K562 (cell line): Measurements from ENCODE around the gene FKRP. TPM values are rescaled to one million over a fixed set of nuclear protein-coding genes. Genes with fewer than 3 reads are reported as not detected.

Experiments used
- ATF1 ChIP-seq, 2 experiments: fragments of 450-650 bp in 1 of 2; IDR thresholded peaks; 2 replicates each; pipeline ENCODE4 v1.6.1; 2016; ENCODE audit warnings: missing compliant biosample characterization in 1 of 2, missing genetic modification characterization in 1 of 2
- CBX3 ChIP-seq, 2 experiments: IDR thresholded peaks; 1 replicate in 1 of 2; 2 replicates in 1 of 2; pipeline ENCODE4 v1.6.1; 2012; ENCODE audit warnings: inconsistent platforms in 2 of 2, low read length in 2 of 2, borderline replicate concordance in 1 of 2, control low read depth in 1 of 2
- CHD2 ChIP-seq: IDR thresholded peaks from 2 replicates; pipeline ENCODE4 v1.6.1; 2011; ENCODE audit warnings: low read depth, low read length
- EP400 ChIP-seq: fragments of 450-650 bp; IDR thresholded peaks from 2 replicates; pipeline ENCODE4 v1.6.1; 2017; ENCODE audit warnings: antibody characterized with exemption, mild to moderate bottlenecking, moderate library complexity
- KDM5B ChIP-seq: fragments of 200-600 bp; sonication (generic); IDR thresholded peaks from 2 replicates; pipeline ENCODE4 v1.6.1; 2012; ENCODE audit warnings: low read depth, mild to moderate bottlenecking, moderate library complexity, low read length, control low read depth, inconsistent platforms; ENCODE audit not compliant: insufficient replicate concordance
- L3MBTL2 ChIP-seq: fragments of 450-650 bp; IDR thresholded peaks from 2 replicates; pipeline ENCODE4 v1.6.1; 2016; ENCODE audit warnings: mild to moderate bottlenecking, moderate library complexity
- MAX ChIP-seq: sonication (generic); formaldehyde crosslinking; IDR thresholded peaks from 2 replicates; pipeline ENCODE4 v1.9.0; 2022; ENCODE audit warnings: mild to moderate bottlenecking, missing genetic modification reagents
- MNT ChIP-seq, 2 experiments: fragments of 450-650 bp; conservative IDR thresholded peaks; 2 replicates each; pipeline ENCODE4 v1.6.1; 2017; ENCODE audit warnings: mild to moderate bottlenecking in 2 of 2, moderate library complexity in 2 of 2
- MYC ChIP-seq, 2 experiments: fragments of 250-450 bp in 1 of 2; sonication (Bioruptor Pico) in 1 of 2; IDR thresholded peaks; 2 replicates each; pipeline versions ENCODE4 v1.5.1 to v1.6.1; 2012 to 2021; ENCODE audit warnings: low read depth in 2 of 2, borderline replicate concordance in 1 of 2, improper control_type of control experiment in 1 of 2, low read length in 1 of 2, mild to moderate bottlenecking in 1 of 2, moderate library complexity in 1 of 2
- PKNOX1 ChIP-seq: fragments of 450-650 bp; IDR thresholded peaks from 2 replicates; pipeline ENCODE4 v1.6.1; 2016
- POLR2AphosphoS5 ChIP-seq: IDR thresholded peaks from 2 replicates; pipeline ENCODE4 v1.6.1; 2011; ENCODE audit warnings: mild to moderate bottlenecking, low read depth, low read length, moderate library complexity; ENCODE audit not compliant: control insufficient read depth, insufficient read depth
- PRDM10 ChIP-seq: fragments of 450-650 bp; IDR thresholded peaks from 2 replicates; pipeline ENCODE4 v1.6.1; 2018; ENCODE audit not compliant: partially characterized antibody
- SMARCE1 ChIP-seq: fragments of 450-650 bp; IDR thresholded peaks from 2 replicates; pipeline ENCODE4 v1.7.1; 2016; ENCODE audit warnings: mild to moderate bottlenecking
- SNAPC5 ChIP-seq: fragments of 250-450 bp; sonication (Bioruptor Pico); IDR thresholded peaks from 2 replicates; pipeline ENCODE4 v1.8.0; 2021; ENCODE audit warnings: moderate library complexity, mild to moderate bottlenecking, inconsistent platforms
- THRAP3 ChIP-seq: fragments of 450-650 bp; IDR thresholded peaks from 2 replicates; pipeline ENCODE4 v1.6.1; 2016; ENCODE audit warnings: mild to moderate bottlenecking, inconsistent platforms, borderline replicate concordance
- ZNF133 ChIP-seq: fragments of 250-450 bp; sonication (Bioruptor Pico); IDR thresholded peaks from 2 replicates; pipeline ENCODE4 v1.4.0; 2020; ENCODE audit warnings: mild to moderate bottlenecking
- ZSCAN32 ChIP-seq: fragments of 450-650 bp; formaldehyde crosslinking; IDR thresholded peaks from 2 replicates; pipeline ENCODE4 v1.4.0; 2020; ENCODE audit warnings: mild to moderate bottlenecking, moderate library complexity
- polyA plus RNA-seq, 8 experiments: library from polyadenylated mRNA; depleted of rRNA in 4 of 8; stranded (reverse) in 5 of 8; unstranded in 3 of 8; fragments of >200 nt; fragmentation: Nextera tagmentation in 2 of 8; fragmentation: Illumina TruSeq in 1 of 8; extraction: Ambion mirVana in 2 of 8; extraction: Trizol in 1 of 8; gene quantifications; 2 replicates each; pipeline versions ENCODE4 v1.2.1 to v1.2.3, GENCODE V29; 2011 to 2014; ENCODE audit warnings: inconsistent platforms in 1 of 8, missing spikeins in 1 of 8
- total RNA-seq, 7 experiments: library from RNA; depleted of rRNA in 6 of 7; stranded (reverse); fragments of >200 nt in 6 of 7; fragmentation: Illumina TruSeq in 2 of 7; extraction: Trizol in 2 of 7; gene quantifications; 2 replicates each; pipeline versions ENCODE4 v1.2.1 to v1.2.3, GENCODE V29; 2011 to 2021; ENCODE audit warnings: low replicate concordance in 1 of 7
- TF ChIP-seq, protein P1 (sequence below): fragments of 450-650 bp; formaldehyde crosslinking; conservative IDR thresholded peaks from 2 replicates; pipeline ENCODE4 v1.4.0; 2022; ENCODE audit warnings: mild to moderate bottlenecking, missing genetic modification characterization

Gene FKRP
- total and polyA plus RNA-seq, 9 of the 15 experiments (the other 6 are each of a cell fraction or from before 2014, with no cell fraction given), result 0.68 to 16.1 (median 6.5) TPM

DNA sequence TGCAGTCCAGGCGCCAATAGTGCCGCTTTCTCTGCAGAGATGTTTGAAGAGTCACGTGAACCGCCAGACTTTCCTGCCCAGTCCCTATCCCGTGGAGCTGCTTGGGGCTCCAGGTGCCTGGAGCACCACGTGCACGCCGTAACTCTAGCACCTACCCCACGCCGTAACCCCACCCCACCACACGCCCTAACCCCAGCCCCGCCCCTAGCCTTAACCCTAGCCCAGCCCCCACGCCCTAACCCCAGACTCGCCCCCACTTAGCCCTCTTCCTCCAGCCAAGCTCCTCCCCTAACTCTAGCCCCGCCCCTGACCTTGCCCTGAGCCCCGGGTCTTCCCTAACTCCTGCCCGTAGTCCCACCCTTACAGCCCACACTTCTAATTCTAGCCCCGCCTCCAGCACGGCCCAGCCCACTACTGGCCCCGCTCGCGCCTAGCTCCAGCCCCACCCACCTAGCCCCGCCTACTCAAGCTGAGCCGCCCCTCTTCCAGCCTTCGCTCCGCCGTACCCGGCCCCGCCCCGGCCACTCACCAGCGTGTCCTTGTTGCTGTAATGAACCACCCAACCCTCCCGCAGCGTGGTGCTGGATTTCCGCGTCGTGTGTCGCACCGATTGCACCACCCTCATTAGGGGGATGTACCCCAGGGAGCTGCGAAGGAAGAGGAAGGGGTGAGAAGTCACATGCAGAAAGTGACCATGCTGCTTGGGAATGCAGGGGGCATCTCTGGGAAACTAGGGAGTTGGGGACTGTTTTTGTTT is 48.5 kb upstream of the FKRP start (continued):
- TF ChIP-seq PRDM10 (peak; percentile 89), SMARCE1 (peak; percentile 29; the same call in 1 of the 2 replicates), ZNF133 (CRISPR knock-in tag) (no peak), CBX3 (IDR thresholded peaks at IDR 0.05; ENCODE audit: borderline replicate concordance in 1 of 2, low read length in 2 of 2) (no peak; a peak in 1 of 3 replicates), L3MBTL2 (peak; percentile 89), MYC (IDR thresholded peaks at IDR 0.05; ENCODE audit: low read depth, low read length) (peak; percentile 80), MYC (CRISPR knock-in tag; IDR thresholded peaks at IDR 0.05; ENCODE audit: borderline replicate concordance, low read depth) (no peak), CHD2 (no peak), EP400 (peak; percentile 80), POLR2AphosphoS5 (peak; percentile 12; the same call in 1 of the 2 replicates), THRAP3 (no peak), KDM5B (peak; percentile 38), PKNOX1 (peak; percentile 40), ZSCAN32 (CRISPR knock-in tag) (no peak), SNAPC5 (CRISPR knock-in tag) (no peak), MNT (conservative IDR thresholded peaks at IDR 0.05) (peak; percentile 96 to 97), ATF1 (CRISPR knock-in tag; IDR thresholded peaks at IDR 0.05) (no peak), ATF1 (tag; IDR thresholded peaks at IDR 0.05) (peak; percentile 56; the same call in 1 of the 2 replicates), MAX (peak; percentile 79)
- TF ChIP-seq, protein P1, sequence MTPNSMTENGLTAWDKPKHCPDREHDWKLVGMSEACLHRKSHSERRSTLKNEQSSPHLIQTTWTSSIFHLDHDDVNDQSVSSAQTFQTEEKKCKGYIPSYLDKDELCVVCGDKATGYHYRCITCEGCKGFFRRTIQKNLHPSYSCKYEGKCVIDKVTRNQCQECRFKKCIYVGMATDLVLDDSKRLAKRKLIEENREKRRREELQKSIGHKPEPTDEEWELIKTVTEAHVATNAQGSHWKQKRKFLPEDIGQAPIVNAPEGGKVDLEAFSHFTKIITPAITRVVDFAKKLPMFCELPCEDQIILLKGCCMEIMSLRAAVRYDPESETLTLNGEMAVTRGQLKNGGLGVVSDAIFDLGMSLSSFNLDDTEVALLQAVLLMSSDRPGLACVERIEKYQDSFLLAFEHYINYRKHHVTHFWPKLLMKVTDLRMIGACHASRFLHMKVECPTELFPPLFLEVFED (CRISPR knock-in tag), result 0 out of 2 replicates have a peak, but pooled peaks have one; percentile 4
